Measurements from ENCODE around the gene PREX1.
"Not testable (repeated sequence)": the region's sequence is repeated elsewhere in the genome, so short reads cannot be mapped to it uniquely, and the experiment has no call there.

The PREX1 gene

DNA sequence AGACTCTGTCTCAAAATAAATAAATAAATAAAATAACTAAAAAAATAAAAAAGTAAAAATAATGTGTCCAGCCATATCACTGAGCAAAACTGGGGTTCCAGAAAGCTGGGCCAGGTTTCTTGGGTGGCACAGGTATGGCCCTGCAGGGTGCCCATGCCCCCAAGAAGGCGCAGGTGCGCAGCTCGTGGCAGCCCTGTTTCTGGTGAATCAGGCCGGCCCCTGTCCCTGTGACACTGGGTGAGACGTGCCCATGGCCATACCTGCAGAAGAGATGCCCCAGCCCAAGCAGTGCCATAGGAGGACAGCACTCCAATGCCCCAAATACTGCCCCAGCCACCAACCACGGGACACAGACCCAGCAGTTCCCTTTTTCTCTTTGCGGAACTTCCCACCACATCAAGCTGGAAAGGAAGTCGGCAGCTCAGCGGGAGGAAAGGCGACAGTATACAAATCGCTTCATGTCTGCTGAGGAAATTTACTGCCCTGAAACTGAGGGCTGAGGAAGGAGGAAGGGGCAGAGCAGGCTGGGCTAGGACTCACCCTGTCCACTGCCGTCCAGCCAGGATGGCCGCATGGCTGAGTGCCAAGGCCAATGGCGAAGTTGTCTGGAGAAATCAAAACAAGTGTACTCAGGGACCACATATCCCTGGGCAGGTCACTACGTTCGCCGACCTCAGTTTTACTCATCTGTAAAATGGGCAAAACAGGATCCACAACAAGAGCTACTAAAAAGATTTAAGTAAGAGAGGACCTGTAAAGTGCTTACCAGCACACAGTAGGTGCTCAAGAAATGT lies 55.4 kb downstream of the PREX1 start:
- DNase-seq: no peak

DNA sequence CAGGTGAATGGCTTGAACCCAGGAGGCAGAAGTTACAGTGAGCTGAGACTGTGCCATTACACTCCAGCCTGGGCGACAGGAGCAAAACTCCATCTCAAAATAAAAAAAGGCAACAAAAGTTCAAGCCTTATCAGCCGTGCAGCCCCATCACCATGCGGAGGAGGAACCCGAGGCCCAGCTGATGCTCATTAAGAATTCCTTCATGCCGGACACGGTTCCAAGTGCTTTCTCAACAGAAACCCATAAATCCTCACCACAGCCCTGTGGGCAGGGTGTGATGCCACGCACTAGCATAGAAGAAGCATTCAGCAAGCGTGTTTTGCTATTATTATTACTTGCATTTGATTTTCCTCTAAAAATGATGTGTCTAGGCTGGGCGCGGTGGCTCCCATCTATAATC lies 56.3 kb downstream of the PREX1 start:
- DNase-seq: no peak

DNA sequence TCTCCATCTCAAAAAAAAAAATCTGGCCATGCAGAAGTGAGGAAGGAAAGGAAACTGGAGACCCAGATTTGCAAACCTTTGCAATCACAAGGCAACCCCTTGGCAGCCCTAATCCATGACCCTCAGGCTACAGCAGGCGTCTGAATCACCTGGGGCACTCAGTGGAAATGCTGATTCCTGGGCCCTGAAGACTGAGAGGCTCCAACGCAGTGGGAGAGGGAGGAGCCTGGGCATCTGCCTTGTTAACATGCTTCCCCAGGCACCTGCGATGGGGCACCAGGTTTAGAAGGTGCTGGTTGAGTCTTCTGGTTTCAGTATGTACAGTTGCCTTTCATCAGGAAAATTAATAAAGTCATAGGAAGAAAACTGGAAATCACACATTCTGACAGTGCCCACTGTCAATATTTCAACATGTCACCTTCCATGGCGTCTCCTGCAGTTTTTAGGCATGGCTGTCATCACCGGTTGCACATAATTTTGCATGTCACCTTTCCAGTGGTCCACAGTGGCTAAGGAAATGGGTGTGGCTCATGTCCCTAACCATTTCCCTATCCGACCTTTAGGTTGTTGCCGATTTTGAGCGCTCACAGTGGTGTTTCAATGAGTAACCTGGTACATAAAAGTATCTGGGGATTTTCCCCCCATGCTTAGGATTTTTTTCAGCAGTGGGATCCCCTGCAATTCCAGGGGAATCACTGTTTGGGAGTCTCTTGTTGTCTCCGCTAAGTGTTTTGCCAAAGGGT lies 56.9 kb downstream of the PREX1 start:
- DNase-seq: no peak

DNA sequence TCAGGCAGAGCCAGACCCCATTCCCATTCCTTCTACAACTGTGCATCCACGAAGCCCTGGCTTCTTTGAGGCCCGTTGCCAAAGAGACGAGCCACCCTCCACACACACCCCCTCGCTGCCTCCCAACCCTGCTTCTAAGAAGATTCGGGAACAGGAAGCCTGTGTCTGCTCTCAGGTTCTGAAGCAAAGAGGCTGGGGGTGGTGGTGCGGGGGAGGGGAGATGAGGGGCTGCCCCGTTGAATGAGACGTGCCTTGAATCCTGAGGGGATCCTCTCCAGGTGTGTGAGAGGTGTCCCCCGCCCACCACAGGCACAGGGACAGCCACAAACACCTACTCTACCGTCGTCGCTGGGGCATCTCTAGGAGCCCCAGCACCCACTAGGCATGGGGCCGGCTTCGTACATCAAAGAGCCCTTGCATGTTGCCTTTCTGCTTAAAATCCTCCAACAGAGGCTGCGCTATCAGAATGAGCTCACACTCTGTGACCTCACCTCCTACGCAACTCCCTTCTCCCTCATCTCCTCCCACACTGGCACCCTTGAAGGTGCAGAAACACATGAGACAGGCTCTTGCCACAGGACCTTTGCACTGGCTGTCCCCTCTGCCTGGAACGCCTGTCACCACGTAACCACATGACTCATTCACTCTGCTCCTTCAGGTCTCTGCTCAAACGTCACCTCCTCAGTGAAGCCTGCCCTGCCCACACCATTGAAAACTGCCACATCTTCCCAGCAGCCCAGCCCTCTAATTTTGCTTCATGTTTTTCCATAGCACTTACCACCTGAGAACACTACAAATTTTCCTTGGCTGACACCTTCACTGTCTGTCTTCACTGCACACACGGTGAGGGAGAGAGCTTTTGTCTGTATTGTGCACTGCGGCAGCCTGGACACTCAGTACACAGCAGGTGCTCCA lies 58.5 kb downstream of the PREX1 start:
- no peak for DNase-seq

DNA sequence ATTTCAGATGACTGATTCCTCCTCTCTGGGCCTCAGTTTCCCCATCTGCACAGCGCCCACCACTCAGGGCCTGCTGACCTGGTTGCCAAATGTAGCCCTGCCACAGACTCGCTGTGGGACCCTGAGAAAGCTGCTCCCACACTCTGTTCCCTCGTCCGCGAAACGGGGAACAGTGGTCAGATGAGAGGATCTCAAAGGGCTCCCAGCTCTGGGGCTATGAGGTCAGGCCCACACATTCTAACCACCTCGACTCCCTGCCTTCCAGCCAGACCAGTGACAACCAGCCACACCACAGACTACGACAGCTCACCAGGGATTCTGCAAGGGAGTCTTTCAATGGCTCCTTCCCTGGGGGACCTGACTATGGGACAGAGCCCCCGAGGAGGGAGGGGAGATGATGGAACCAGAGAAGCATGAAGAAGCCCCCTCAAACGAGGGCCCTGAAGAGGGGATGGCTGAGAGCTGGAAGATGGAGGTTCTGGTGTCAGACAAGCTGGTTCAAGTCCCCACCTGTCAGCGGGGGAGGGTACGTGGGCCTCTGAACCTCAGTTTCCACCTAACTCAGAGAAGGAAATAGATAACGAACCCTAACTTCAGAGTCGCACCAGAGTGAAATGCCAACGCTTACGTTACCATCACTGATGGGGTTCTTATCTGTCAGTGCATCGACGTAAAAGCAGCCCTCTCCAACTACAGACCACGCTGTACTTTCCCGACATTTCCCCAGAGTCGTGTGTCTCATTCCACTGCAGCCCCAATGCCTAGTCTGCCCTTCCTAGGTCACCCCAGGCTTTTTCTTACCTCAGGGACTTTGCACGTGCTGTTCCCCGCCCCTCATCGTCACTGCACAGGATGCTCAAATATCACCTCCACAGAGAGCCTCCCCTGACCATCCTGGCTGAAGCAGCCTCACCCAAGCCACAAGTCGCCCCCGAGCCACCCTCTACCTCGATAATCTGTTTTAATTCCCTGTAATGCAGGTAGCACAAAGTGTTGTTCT lies 60.5 kb downstream of the PREX1 start:
- DNase-seq: no peak

DNA sequence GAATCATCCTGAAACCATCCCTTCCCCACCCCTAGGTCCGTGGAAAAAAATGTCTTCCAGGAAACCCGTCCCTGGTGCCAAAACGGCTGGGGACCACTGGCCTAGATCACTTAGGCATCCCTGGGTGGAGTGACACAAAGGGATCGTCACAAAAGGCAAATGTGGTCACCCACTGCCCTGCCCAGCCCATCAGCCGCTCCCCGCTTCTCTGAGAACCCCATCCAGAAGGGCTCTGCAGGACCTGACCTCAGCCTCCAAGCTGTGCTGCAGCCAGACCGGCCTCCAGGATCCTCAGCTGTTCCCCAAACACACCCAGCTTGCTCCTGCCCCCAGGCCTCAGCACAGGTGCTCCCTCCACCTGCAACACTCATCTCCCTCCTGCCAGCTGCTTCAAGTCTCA lies 61.6 kb downstream of the PREX1 start:
- peak; percentile 37 for DNase-seq

DNA sequence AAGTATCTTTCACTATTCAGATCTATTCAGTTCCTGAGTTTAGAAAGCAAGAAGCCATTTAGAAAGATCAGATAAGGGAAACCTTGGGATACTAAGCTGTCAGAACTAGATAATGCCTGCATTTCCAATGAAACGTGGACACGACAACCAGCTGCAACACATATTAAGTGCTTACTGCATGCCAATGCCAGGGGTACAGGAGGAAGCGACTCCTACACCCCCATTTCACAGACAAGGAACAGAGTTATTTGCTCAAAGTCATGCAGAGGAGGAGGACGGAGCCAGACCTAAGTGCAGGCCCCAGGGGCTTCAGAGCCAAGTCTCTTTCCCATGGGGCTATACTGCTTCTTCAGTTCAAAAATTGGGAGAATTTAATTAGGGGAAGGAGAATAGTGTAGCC lies 62.4 kb downstream of the PREX1 start:
- DNase-seq: no peak

DNA sequence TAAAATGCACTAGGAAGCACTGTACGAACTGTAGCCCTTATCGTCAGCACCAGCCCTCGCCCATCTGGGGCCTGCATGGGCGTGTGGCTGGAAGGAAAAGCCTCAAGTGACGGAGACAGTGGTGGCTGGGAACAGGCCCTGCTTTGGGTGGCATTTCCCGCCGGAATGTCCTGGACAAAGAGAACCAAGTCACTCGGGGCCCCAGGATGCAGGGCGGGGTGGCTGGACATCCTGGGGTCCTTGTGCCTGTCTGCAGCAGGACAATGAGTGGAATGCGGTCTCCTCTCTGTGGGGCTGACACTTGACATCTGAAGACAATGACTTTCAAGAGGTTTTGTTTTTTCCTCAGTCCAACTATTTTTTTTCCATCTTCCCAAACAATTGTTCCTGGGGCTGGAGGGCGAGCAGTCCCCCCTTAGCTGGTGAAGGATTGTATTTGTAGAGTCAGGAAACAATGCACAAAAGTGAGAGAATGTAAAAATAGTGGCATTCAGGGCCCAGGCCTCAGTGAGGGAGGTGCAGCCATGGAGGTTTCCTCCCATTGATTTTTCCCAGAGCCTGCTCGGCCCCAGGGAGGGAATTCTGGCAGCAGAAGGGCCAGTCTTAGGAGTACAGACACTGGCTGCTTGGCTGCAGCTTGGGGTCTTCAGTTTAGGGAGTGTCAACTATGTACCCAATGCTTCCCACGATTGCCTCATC lies 64.4 kb downstream of the PREX1 start:
- no peak for DNase-seq

DNA sequence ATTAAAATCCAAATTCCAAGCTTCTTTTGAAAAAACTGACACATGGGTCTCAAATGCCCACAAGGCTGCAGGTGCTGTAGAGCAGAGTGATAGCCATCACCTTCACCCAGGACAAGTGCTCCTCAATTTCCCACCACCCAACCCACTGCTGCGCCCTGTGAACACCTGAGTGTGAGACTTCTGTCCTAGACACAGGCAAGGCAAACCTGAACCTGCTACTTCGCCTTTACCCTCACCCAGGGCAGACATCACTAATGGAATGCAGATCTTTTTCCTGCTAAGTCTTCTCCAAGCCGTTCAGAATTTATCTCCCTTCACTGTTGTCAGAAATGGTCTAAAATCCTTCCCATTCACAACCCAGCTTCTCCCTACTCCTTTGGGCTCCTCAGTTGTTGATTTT lies 65.9 kb downstream of the PREX1 start:
- DNase-seq: no peak

DNA sequence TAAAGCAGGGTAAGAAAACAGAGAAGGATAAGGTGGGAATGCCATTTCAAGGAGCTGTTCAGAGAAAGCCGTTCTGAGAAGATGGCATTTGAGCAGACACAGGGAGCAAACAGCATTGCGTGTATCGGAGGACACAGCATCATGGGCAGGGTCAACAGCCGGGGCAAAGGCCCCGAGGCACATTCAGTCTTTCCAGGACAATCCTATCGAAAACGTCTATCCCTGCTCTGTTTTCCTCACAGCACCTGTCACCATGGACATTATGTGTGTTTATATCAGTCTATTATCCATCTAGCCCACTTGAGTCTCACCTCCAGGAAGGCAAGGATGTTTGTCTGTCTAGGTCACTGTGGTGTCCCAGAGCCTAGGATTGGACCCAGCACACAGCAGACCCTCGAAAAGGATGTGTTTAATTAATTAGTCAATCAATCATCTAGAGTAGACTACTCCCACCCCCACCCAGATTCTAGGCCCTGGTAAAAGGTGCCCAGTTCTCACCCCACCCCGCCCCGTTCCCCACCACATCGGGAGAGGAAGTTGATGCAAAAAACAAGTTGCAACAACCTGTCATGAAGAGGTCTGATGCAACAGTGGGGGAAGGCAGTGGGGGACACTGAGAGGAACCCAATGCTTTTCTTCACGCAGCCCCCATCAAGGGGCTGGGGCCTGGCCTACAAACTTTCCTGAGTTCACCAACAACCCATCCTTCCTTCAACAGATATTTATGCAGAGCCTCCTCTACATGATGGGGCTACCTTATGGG lies 66.6 kb downstream of the PREX1 start:
- no peak for DNase-seq

DNA sequence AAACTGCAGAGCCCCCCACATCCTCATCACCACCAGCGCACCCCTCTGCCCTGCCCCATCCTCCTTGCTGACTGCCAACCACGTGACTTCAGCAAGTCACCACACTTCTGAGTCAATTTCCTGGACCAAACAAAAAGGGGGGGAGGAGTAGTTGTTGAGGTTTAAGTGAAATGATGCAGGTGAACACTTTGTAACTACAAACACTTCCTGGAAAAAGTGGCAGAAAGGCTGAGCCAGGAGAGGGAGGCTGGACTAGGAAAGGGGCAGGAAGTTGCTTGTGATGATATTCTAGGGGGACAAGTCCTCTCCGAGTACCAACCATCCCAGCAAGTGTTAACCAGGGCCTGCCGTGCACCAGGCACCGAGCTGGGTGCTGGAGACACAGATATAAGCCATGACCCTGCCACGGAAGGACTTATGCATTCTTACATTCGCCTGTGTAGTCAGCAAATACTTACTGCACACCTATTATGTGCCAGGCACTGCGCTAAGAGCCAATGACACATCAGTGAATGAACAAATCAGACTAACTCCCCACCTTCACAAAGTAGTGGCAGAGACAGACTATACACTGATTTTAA lies 67.3 kb downstream of the PREX1 start:
- peak; percentile 36 for DNase-seq

DNA sequence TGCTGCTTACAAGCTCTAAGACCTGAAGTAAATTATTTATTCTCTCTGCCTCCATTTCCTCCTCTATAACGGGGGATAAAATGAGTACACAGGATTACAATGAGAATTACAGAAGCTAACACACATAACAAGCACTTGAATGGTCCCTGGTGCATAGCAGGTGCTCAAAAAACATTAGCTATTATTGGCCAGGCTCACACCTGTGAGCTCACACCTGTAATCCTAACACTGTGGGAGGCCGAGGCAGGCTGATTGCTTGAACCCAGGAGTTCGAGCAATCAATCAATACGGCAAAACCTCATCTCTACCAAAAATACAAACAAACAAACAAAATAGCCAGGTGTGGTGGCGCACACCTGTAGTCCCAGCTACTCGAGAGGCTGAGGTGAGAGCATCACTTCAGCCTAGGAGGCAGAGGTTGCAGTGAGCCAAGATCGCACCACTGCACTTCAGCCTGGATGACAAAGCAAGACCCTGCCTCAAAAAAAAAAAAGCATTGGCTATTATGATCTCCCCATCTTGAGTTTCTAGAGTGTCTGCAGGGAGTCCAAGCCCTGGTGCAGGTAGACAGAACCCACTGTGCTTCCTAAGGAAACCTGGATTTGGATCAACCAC lies 68.1 kb downstream of the PREX1 start:
- DNase-seq: no peak

DNA sequence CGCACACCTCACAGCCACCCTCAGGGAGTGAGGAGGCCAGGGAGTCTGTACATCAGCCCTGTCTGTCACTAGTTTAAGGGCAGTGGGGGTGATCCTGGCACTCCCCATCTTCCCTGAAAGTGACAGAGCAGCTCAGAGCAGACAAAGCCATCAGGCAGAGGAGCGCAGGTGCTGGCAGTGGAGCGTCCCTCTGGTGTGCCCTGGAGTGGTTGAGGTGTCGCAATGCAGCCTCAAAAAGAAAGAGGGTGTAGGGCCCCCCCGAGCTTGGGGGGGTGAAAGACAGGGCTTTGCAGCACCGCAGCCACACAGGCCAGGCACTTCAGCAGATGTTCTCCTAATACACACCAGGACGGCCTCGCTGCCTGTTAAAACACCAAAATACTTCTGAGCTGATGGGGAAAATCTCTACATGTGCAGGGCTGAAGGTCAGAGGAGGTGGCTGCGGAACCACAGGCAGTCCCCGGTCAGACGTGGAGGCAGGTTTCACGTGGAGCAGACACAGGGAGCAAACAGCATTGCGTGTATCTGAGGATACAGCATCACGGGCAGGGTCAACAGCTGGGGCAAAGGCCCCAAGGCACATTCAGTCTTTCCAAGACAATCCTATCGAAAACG lies 69.5 kb downstream of the PREX1 start:
- no peak for DNase-seq

DNA sequence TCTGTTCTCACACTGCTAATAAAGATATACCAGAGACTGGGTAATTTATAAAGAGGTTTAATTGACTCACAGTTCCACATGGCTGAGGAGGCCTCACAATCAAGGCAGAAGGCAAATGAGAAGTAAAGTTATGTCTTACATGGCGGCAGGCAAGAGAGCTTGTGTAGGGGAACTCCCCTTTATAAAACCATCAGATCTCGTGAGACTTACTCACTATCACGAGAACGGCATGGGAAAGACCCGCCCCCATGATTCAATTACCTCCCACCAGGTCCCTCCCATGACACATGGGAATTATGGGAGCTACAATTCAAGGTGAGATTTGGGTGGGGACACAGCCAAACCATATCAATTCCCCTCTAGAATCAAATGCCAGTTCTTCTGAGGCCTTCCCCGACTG lies 71.0 kb downstream of the PREX1 start:
- DNase-seq: not testable (repeated sequence)

DNA sequence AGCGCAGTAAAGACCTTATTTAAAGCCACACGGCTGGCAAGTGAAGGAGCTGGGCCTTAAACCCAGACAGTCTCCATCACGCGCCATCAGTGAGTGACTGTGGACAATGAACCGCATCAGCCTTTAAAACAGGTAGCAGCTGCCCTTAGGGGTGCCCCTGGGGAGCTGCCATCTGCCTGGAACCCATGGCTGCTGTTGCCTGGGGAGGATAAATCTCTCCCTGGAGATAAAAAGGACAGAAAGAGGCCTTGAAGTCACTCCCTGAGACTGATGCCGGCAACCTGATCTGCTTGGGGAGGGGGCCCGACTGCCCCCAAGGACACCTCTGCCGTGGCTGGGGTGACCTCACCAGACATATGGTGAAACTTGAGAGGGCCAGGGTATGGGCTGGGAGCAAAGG lies 73.5 kb downstream of the PREX1 start:
- no peak for DNase-seq

DNA sequence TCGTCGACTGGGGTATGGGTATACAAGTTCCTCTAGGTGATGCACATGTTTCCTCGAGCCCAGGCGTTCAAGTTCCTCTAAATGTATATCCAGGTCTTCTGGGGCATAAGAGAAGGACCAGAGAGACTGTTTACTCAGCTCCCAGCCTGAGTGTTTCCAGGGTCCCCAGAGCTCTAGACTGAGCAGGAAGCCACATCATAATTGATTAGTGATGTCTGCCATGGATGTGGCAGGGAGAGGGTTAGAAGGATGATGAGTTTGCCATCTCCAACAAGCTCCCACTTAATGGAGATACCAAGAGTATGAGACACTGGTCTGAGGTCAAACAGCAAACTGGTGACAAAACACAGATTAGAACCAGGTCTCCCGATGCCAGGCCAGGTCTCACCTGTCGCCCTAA lies 74.8 kb downstream of the PREX1 start:
- no peak for DNase-seq

DNA sequence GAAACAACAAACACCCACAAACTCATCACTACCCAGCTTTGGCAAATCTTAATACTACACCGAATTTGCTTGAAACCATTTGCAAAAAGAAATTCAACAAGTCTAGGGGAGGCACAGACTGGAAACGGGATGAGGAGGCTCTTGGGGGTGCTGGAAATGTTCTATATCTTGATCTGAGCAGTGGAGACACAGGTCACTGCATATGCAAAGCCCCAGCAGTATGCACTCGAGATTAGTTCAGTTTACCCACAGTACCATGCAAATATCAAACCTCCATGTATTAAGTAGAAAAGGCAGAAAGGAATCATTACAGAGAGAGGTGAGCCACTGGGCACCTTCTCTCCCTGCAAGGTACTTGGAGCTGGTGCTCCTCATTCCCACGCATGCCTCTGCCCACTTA lies 75.9 kb downstream of the PREX1 start:
- DNase-seq: no peak

DNA sequence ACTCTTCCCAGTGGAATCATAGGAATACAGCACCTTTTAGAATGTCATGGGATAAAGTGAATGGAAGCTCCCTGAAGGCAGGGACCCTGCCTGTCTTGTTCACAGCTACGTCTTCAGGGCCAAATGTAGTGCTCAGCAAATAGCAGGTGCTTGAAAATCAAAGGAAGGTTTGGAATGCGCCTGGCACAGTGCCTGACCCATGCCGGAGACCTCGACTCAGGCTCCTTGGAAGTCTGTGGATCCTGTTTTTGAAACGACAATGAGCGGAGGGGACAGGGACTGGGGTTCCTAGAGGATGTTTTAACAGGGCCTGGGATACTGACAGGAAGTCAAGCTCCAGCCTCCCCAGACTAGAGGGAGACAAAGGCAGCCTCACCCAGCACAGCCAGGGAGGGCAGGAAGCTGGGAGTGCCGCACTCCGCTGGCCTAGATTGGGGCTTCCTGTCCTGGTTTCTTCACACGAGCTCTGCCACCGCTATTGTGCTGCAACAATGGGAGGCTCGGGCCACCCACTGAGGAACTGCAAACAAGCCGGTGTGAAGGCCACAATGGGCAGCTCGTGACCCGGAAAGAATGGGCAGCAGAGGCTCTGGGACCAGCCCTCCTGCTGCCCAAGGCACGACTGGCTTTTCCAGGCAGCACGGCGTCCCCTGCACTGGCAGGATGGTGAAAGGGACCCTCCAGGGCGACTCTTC lies 76.7 kb downstream of the PREX1 start:
- DNase-seq: peak; percentile 50

Data from fibroblast of skin of back (primary cell).